C4-2B (cell line): ENCODE data around the gene NBPF11.
"Not testable (repeated sequence)": the region's sequence is repeated elsewhere in the genome, so short reads cannot be mapped to it uniquely, and the experiment has no call there.

ENCODE experiments used
- ZFX ChIP-seq: fragments of 450-650 bp; IDR thresholded peaks from 2 replicates; pipeline ENCODE4 v1.6.1; 2017
- TF ChIP-seq, protein P1 (sequence below): fragments of 450-650 bp; conservative IDR thresholded peaks from 2 replicates; pipeline ENCODE4 v1.5.1; 2017; ENCODE audit warnings: mild to moderate bottlenecking

DNA sequence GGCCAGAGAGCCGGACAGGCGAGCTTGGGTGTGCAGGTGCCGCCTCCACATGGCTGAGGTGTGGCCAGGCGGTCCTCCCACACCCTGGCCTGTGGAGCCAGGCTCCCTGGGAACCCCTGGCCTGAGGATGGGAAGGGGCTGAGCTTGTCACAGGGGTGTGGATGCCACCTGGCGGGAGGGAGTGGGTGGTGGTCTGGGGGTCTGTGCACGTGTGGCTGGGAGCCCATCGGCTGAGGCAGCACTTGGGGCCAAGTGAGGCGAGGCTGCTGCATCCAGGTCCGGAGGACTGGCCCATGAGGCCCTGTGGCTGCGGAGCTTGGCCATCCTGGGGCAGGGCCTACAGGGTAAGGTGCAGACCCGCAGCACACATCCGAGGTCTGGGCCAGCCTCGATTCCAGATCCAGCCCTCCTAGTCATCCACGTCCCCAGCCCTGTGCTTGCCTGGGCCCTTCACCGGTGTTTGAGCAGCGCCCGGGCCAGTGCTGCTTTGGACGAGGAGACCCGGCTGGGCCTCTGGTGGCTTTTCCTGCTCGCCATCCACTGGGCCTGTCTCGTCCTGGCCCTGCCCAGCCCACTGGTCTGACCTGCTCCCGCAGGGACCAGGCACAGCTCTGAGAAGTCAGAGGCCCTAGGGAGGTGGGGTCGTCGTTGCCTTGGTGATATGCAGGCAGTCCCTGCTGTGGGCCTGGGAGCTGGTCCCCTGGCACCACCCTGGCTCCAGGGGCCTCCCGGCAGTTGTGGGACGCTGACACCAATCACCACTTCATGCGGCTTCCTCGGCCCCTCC is 4.8 kb downstream of the NBPF11 start:
- TF ChIP-seq, protein P1, sequence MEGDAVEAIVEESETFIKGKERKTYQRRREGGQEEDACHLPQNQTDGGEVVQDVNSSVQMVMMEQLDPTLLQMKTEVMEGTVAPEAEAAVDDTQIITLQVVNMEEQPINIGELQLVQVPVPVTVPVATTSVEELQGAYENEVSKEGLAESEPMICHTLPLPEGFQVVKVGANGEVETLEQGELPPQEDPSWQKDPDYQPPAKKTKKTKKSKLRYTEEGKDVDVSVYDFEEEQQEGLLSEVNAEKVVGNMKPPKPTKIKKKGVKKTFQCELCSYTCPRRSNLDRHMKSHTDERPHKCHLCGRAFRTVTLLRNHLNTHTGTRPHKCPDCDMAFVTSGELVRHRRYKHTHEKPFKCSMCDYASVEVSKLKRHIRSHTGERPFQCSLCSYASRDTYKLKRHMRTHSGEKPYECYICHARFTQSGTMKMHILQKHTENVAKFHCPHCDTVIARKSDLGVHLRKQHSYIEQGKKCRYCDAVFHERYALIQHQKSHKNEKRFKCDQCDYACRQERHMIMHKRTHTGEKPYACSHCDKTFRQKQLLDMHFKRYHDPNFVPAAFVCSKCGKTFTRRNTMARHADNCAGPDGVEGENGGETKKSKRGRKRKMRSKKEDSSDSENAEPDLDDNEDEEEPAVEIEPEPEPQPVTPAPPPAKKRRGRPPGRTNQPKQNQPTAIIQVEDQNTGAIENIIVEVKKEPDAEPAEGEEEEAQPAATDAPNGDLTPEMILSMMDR: not testable (repeated sequence)
- not testable (repeated sequence) for TF ChIP-seq ZFX
